IMR-90 (cell line): ENCODE data around the gene NINJ2. TPM values are rescaled to one million over a fixed set of nuclear protein-coding genes. Genes with fewer than 3 reads are reported as not detected.

Experiments used
- ATAC-seq: fragments of 200-7000 bp; cut with Tn5 transposase; 2 replicates; pipeline ENCODE4 v1.9.1; 2020; ENCODE audit warnings: low read depth, mild to moderate bottlenecking, moderate library complexity
- BruUV-seq: library from RNA; stranded (reverse); fragments of 400-500 nt; replicated peaks from 2 replicates; lab custom pipeline; 2021; lab: Mats Ljungman, UMichigan
- CTCF ChIA-PET: fragments of 300-600 bp; formaldehyde crosslinking; extraction: SDS; loops from one replicate; lab custom pipeline; 2021; ENCODE audit warnings: antibody characterized with exemption; lab: Yijun Ruan, JAX
- POLR2A ChIA-PET: fragments of 300-600 bp; sonication (Branson Sonifier 250); formaldehyde crosslinking; loops from one replicate; lab custom pipeline; 2022; ENCODE audit warnings: antibody characterized with exemption; ENCODE audit not compliant: unreplicated experiment; lab: Charles Lee
- DNase-seq: peaks from one replicate; pipeline ENCODE4 v3.0.0; 2013
- H2AFZ ChIP-seq: replicated peaks from 2 replicates; pipeline ENCODE3; 2013; ENCODE audit warnings: low read length, mild to moderate bottlenecking; ENCODE audit not compliant: poor library complexity
- H2AK5ac ChIP-seq: 2 replicates; pipeline ENCODE4 v1.6.1; 2013; ENCODE audit warnings: low read depth, low read length, inconsistent platforms
- H2AK9ac ChIP-seq: replicated peaks from 2 replicates; pipeline ENCODE3; 2013; ENCODE audit warnings: mild to moderate bottlenecking, low read depth, low read length, moderate library complexity; ENCODE audit not compliant: poor library complexity
- H2BK120ac ChIP-seq: 2 replicates; pipeline ENCODE4 v1.6.1; 2013; ENCODE audit warnings: low read depth, low read length, inconsistent platforms
- H2BK15ac ChIP-seq: 3 replicates; pipeline ENCODE4 v1.6.1; 2013; ENCODE audit warnings: low read depth, low read length, inconsistent platforms
- H2BK20ac ChIP-seq: 2 replicates; pipeline ENCODE4 v1.6.1; 2013; ENCODE audit warnings: low read depth, mild to moderate bottlenecking, inconsistent platforms, low read length, moderate library complexity
- H2BK5ac ChIP-seq: 2 replicates; pipeline ENCODE4 v1.6.1; 2013; ENCODE audit warnings: mild to moderate bottlenecking, low read depth, low read length, inconsistent platforms; ENCODE audit not compliant: poor library complexity, severe bottlenecking
- H3K14ac ChIP-seq: replicated peaks from 2 replicates; pipeline ENCODE4 v1.6.1; 2013; ENCODE audit warnings: low read depth, low read length, inconsistent platforms
- H3K18ac ChIP-seq: 2 replicates; pipeline ENCODE4 v1.6.1; 2013; ENCODE audit warnings: low read depth, low read length, control low read depth
- H3K23ac ChIP-seq: 2 replicates; pipeline ENCODE4 v1.6.1; 2013; ENCODE audit warnings: low read depth, low read length, inconsistent platforms
- H3K27ac ChIP-seq: 2 replicates; pipeline ENCODE4 v1.5.1; 2013; ENCODE audit warnings: mild to moderate bottlenecking, control low read depth, low read length; ENCODE audit not compliant: insufficient read depth
- H3K27me3 ChIP-seq: 2 replicates; pipeline ENCODE4 v1.6.1; 2013; ENCODE audit warnings: low read length; ENCODE audit not compliant: control insufficient read depth, insufficient read depth
- H3K36me3 ChIP-seq: 2 replicates; pipeline ENCODE4 v1.6.1; 2013; ENCODE audit warnings: low read length, mixed read lengths; ENCODE audit not compliant: control insufficient read depth, insufficient read depth
- H3K4ac ChIP-seq: 2 replicates; pipeline ENCODE4 v1.6.1; 2013; ENCODE audit warnings: low read depth, low read length, inconsistent platforms
- H3K4me1 ChIP-seq: 2 replicates; pipeline ENCODE4 v1.6.1; 2013; ENCODE audit warnings: low read length, mixed read lengths; ENCODE audit not compliant: control insufficient read depth, insufficient read depth
- H3K4me2 ChIP-seq: 2 replicates; pipeline ENCODE4 v1.6.1; 2013; ENCODE audit warnings: low read depth, mild to moderate bottlenecking, control low read depth, low read length, moderate library complexity
- H3K4me3 ChIP-seq: 2 replicates; pipeline ENCODE4 v1.5.1; 2013; ENCODE audit warnings: low read depth, mild to moderate bottlenecking, control low read depth, low read length, moderate library complexity; ENCODE audit not compliant: insufficient read depth
- H3K56ac ChIP-seq: 2 replicates; pipeline ENCODE4 v1.6.1; 2013; ENCODE audit warnings: low read length, inconsistent platforms; ENCODE audit not compliant: insufficient read depth; ENCODE audit errors: extremely low read depth
- H3K79me1 ChIP-seq, 2 experiments: 2 replicates each; pipeline ENCODE4 v1.6.1; 2013; ENCODE audit warnings: low read length in 2 of 2, inconsistent platforms in 1 of 2, low read depth in 1 of 2
- H3K9ac ChIP-seq: 2 replicates; pipeline ENCODE4 v1.6.1; 2013; ENCODE audit warnings: low read depth, low read length, control low read depth
- H3K9me1 ChIP-seq: 2 replicates; pipeline ENCODE4 v1.6.1; 2013; ENCODE audit warnings: low read length, inconsistent platforms; ENCODE audit not compliant: insufficient read depth
- H3K9me3 ChIP-seq: 2 replicates; pipeline ENCODE4 v1.6.1; 2013; ENCODE audit warnings: low read length; ENCODE audit not compliant: control insufficient read depth, insufficient read depth
- H4K20me1 ChIP-seq: 2 replicates; pipeline ENCODE4 v1.6.1; 2013; ENCODE audit warnings: low read length, inconsistent platforms; ENCODE audit not compliant: insufficient read depth
- H4K5ac ChIP-seq: 2 replicates; pipeline ENCODE4 v1.6.1; 2013; ENCODE audit warnings: mild to moderate bottlenecking, low read depth, low read length, control low read depth
- H4K8ac ChIP-seq, 2 experiments: 2 replicates each; pipeline ENCODE4 v1.6.1; 2013; ENCODE audit warnings: low read depth in 2 of 2, low read length in 2 of 2, control low read depth in 1 of 2, inconsistent platforms in 1 of 2
- H4K91ac ChIP-seq: 2 replicates; pipeline ENCODE4 v1.6.1; 2013; ENCODE audit warnings: low read depth, low read length, inconsistent platforms; ENCODE audit not compliant: insufficient read depth
- BHLHE40 ChIP-seq: fragments of 150-350 bp; IDR thresholded peaks from 2 replicates; pipeline ENCODE4 v1.6.1; 2016; ENCODE audit warnings: mild to moderate bottlenecking, low read depth, low read length
- CEBPB ChIP-seq: IDR thresholded peaks from 2 replicates; pipeline ENCODE4 v1.6.1; 2012; ENCODE audit warnings: low read depth, low read length, improper control_type of control experiment
- CHD1 ChIP-seq: IDR thresholded peaks from 2 replicates; pipeline ENCODE4 v1.6.1; 2012; ENCODE audit warnings: low read depth, low read length, improper control_type of control experiment
- CTCF ChIP-seq: conservative IDR thresholded peaks from 2 replicates; pipeline ENCODE4 v1.5.1; 2012; ENCODE audit warnings: mild to moderate bottlenecking, low read depth, low read length, improper control_type of control experiment
- ELK1 ChIP-seq: fragments of 150-350 bp; IDR thresholded peaks from 2 replicates; pipeline ENCODE4 v1.6.1; 2016; ENCODE audit warnings: low read depth, mild to moderate bottlenecking, low read length, moderate library complexity, borderline replicate concordance
- FOS ChIP-seq: fragments of 150-350 bp; IDR thresholded peaks from 2 replicates; pipeline ENCODE4 v1.6.1; 2016; ENCODE audit warnings: low read depth, low read length
- MAFK ChIP-seq: IDR thresholded peaks from 2 replicates; pipeline ENCODE4 v1.6.1; 2012; ENCODE audit warnings: low read depth, low read length, improper control_type of control experiment
- MAZ ChIP-seq: IDR thresholded peaks from 2 replicates; pipeline ENCODE4 v1.6.1; 2012; ENCODE audit warnings: low read depth, mild to moderate bottlenecking, low read length, improper control_type of control experiment, moderate library complexity, borderline replicate concordance
- MXI1 ChIP-seq: IDR thresholded peaks from 2 replicates; pipeline ENCODE4 v1.6.1; 2012; ENCODE audit warnings: low read depth, mild to moderate bottlenecking, low read length, moderate library complexity, borderline replicate concordance
- NFE2L2 ChIP-seq: fragments of 150-350 bp; IDR thresholded peaks from 2 replicates; pipeline ENCODE4 v1.6.1; 2016; ENCODE audit warnings: low read depth, mild to moderate bottlenecking, low read length
- POLR2A ChIP-seq: IDR thresholded peaks from 2 replicates; pipeline ENCODE4 v1.6.1; 2012; ENCODE audit warnings: mild to moderate bottlenecking, low read depth, low read length
- RAD21 ChIP-seq: IDR thresholded peaks from 2 replicates; pipeline ENCODE4 v1.6.1; 2012; ENCODE audit warnings: low read length, improper control_type of control experiment
- RCOR1 ChIP-seq: IDR thresholded peaks from 2 replicates; pipeline ENCODE4 v1.6.1; 2012; ENCODE audit warnings: mild to moderate bottlenecking, low read length, improper control_type of control experiment; ENCODE audit not compliant: insufficient replicate concordance
- RFX5 ChIP-seq: IDR thresholded peaks from 2 replicates; pipeline ENCODE4 v1.8.0; 2012; ENCODE audit warnings: low read depth, mild to moderate bottlenecking, low read length, moderate library complexity
- SMC3 ChIP-seq: fragments of 150-350 bp; IDR thresholded peaks from 2 replicates; pipeline ENCODE4 v1.6.1; 2016; ENCODE audit warnings: low read depth, mild to moderate bottlenecking, antibody characterized with exemption, low read length, moderate library complexity
- USF2 ChIP-seq: fragments of 150-350 bp; IDR thresholded peaks from 2 replicates; pipeline ENCODE4 v1.6.1; 2017; ENCODE audit warnings: mild to moderate bottlenecking, antibody characterized with exemption, low read length, low read depth
- WGBS, 2 experiments: methylation state at CpG; one replicate each; pipeline versions ENCODE4 v1.1.5 to v1.1.7; 2013; ENCODE audit warnings: missing lambda C conversion rate in 2 of 2; ENCODE audit not compliant: insufficient read length in 1 of 2; ENCODE audit errors: extremely low coverage in 2 of 2; 5-methylcytosine and 5-hydroxymethylcytosine counted together
- dilution Hi-C: fragments of 300-500 bp; cut with HindIII; formaldehyde crosslinking; loops from one replicate; pipeline ENCODE4 v1.14.3; 2018; ENCODE audit warnings: low sequenced_read_pairs; ENCODE audit not compliant: unreplicated experiment
- in situ Hi-C: fragments of 300-500 bp; cut with MboI; formaldehyde crosslinking; loops from 3 replicates; pipeline ENCODE4 v1.14.3; 2019; ENCODE audit warnings: low sequenced_read_pairs, inconsistent platforms, mixed read lengths
- intact Hi-C: fragments of 100-400 bp; cut with micrococcal nuclease; formaldehyde crosslinking; loops from 2 replicates; pipeline ENCODE4 v1.10.0; 2022
- polyA plus RNA-seq, 3 experiments: library from polyadenylated mRNA; depleted of rRNA; stranded (reverse); fragments of >200 nt; gene quantifications; 2 replicates each; pipeline ENCODE4 v1.2.3, GENCODE V29; 2012; ENCODE audit warnings: low replicate concordance in 1 of 3
- total RNA-seq: library from RNA; depleted of rRNA; stranded (reverse); fragments of >200 nt; gene quantifications from 2 replicates; pipeline ENCODE4 v1.2.3, GENCODE V29; 2012

The NINJ2 gene
- total and polyA plus RNA-seq, 2 of the 4 experiments (the other 2 are of a cell fraction): not detected

GRCh38 chr12:697481-697880, 34.2 kb upstream of the NINJ2 start:
- POLR2A ChIA-PET: no interaction called here
- WGBS, 2 experiments: no CpG with 5 or more reads among the region's 2 CpGs

More at GRCh38 chr12:697481-697880, 34.2 kb upstream of the NINJ2 start:
- Histone ChIP-seq H2AFZ (no peak overlapping the region), H2AK9ac (no peak overlapping the region), H4K91ac (no peak overlapping the region), H3K9ac (no peak overlapping the region), H3K4me3 (no peak overlapping the region), H3K18ac (no peak overlapping the region), H3K9me3 (peaks cover 14% of the 10 kb centered on the region), H3K14ac (no peak overlapping the region), H4K5ac (no peak overlapping the region), H3K4ac (no peak overlapping the region), H4K8ac (no peak overlapping the region), H2BK120ac (no peak overlapping the region), H2BK5ac (no peak overlapping the region), H2BK15ac (no peak overlapping the region), H2AK5ac (no peak overlapping the region), H3K9me1 (no peaks in the 10 kb centered on the region), H3K56ac (no peak overlapping the region), H2BK20ac (no peak overlapping the region), H3K4me1 (no peaks in the 10 kb centered on the region), H3K79me1 (no peaks in the 10 kb centered on the region), H3K36me3 (no peaks in the 10 kb centered on the region), H3K27ac (no peak overlapping the region), H3K4me2 (no peak overlapping the region), H3K23ac (no peak overlapping the region), H3K27me3 (peaks cover 4% of the 10 kb centered on the region), H4K20me1 (no peaks in the 10 kb centered on the region)
- BruUV-seq: no TSS peak
- ATAC-seq: no peak
- CTCF ChIA-PET: no interaction called here
- DNase-seq: no peak
- intact Hi-C loops (no loop called here), dilution Hi-C loops (no loop called here), in situ Hi-C loops (no loop called here)
- TF ChIP-seq MAFK (no peak), MXI1 (no peak), FOS (no peak), USF2 (no peak), NFE2L2 (no peak), CHD1 (no peak), RFX5 (no peak), CTCF (no peak), RAD21 (no peak), POLR2A (no peak), RCOR1 (no peak), ELK1 (no peak), MAZ (no peak), CEBPB (no peak), BHLHE40 (no peak), SMC3 (no peak)
